Measurements from ENCODE around the gene MRPL49.

- TF ChIP-seq CTCF (IDR thresholded peaks at IDR 0.05) (no peak), POLR2A (IDR thresholded peaks at IDR 0.05; ENCODE audit: low read depth) (no peak), POLR2AphosphoS5 (IDR thresholded peaks at IDR 0.05) (no peak), EP300 (IDR thresholded peaks at IDR 0.05) (no peak)
Measured at GRCh38 chr11:65163684-65164083, 41.6 kb downstream of the MRPL49 start.
